Mammary epithelial cell (primary cell): Measurements from ENCODE around the gene KYAT1.

ENCODE experiments used
- CTCF ChIP-seq, 2 donors: IDR thresholded peaks in 1 of 2; conservative IDR thresholded peaks in 1 of 2; 2 replicates each; pipeline ENCODE4 v1.5.1; 2011 to 2012; ENCODE audit warnings: inconsistent platforms in 2 of 2, low read length in 2 of 2, mild to moderate bottlenecking in 2 of 2, control low read depth in 1 of 2, low read depth in 1 of 2; ENCODE audit not compliant: insufficient read depth in 1 of 2; ENCODE audit errors: extremely low read depth in 1 of 2
- EZH2 ChIP-seq: IDR thresholded peaks from 2 replicates; pipeline ENCODE4 v1.6.1; 2012; ENCODE audit warnings: low read length, inconsistent platforms, borderline replicate concordance

GRCh38 chr9:128891321-128892220, 9.8 kb upstream of the KYAT1 start:
- TF ChIP-seq CTCF (conservative IDR thresholded peaks at IDR 0.05 in 1 of 2, IDR thresholded peaks at IDR 0.05 in 1 of 2; ENCODE audit: extremely low read depth in 1 of 2, insufficient read depth in 1 of 2, low read depth in 1 of 2, low read length in 2 of 2) (no peak), EZH2 (no peak)
